ENCODE data around the gene TRMT1L. TPM values are rescaled to one million over a fixed set of nuclear protein-coding genes. Genes with fewer than 3 reads are reported as not detected.
"Not testable (repeated sequence)": the region's sequence is repeated elsewhere in the genome, so short reads cannot be mapped to it uniquely, and the experiment has no call there.

TRMT1L gene, protein sequence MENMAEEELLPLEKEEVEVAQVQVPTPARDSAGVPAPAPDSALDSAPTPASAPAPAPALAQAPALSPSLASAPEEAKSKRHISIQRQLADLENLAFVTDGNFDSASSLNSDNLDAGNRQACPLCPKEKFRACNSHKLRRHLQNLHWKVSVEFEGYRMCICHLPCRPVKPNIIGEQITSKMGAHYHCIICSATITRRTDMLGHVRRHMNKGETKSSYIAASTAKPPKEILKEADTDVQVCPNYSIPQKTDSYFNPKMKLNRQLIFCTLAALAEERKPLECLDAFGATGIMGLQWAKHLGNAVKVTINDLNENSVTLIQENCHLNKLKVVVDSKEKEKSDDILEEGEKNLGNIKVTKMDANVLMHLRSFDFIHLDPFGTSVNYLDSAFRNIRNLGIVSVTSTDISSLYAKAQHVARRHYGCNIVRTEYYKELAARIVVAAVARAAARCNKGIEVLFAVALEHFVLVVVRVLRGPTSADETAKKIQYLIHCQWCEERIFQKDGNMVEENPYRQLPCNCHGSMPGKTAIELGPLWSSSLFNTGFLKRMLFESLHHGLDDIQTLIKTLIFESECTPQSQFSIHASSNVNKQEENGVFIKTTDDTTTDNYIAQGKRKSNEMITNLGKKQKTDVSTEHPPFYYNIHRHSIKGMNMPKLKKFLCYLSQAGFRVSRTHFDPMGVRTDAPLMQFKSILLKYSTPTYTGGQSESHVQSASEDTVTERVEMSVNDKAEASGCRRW
- total RNA-seq (2014; rRNA removed) (6.9 and 11.3 TPM in 2 replicates), Bru-seq, nascent RNA (percentile 54 among the genes with signal in this experiment), BruChase-seq, experiment 1, labeled RNA remaining after a 6-hour chase (percentile 65 among the genes with signal in this experiment), BruChase-seq, experiment 2, labeled RNA remaining after a 2-hour chase (percentile 64 among the genes with signal in this experiment)
- long read RNA-seq, full-length matches to known transcripts = 17 of 21 reads
- long read RNA-seq, partial matches to known transcripts = 1 of 21 reads
- long read RNA-seq, other reads (novel, unspliced or antisense) = 3 of 21 reads

GRCh38 chr1:185156854-185157598 is at the start of gene TRMT1L, which contains the start of gene SWT1:
TRMT1L (minus strand) TSS chr1:185156953; CDS start chr1:185156712, 241 bp downstream.
SWT1 (plus strand) TSS chr1:185157167; CDS start chr1:185160842, 3,675 bp downstream.
- peak; percentile 95 for DNase-seq
- Histone ChIP-seq H3F3A (ENCODE audit: low read length, unreplicated experiment) (no peaks in the 10 kb centered on the region), H4K20me1 (ENCODE audit: low read length) (no peaks in the 10 kb centered on the region), H3K4me2 (ENCODE audit: low read length) (peak within 1 kb of the TSS; percentile 100), H3K4me3 (ENCODE audit: low read length) (peak within 1 kb of the TSS; percentile 96), H3K9me2 (replicated peaks; ENCODE audit: low read length) (no peaks in the 10 kb centered on the region), H3K9ac (ENCODE audit: low read length) (peak within 1 kb of the TSS; percentile 90), H3K9me3 (ENCODE audit: low read length) (no peaks in the 10 kb centered on the region), H3K79me2 (ENCODE audit: low read length) (peaks cover 27% of the 10 kb centered on the region), H3K27ac (ENCODE audit: low read length) (peak within 1 kb of the TSS; percentile 67), H3K4me1 (ENCODE audit: insufficient read depth, low read length) (peaks cover 23% of the 10 kb centered on the region), H3K27me3 (ENCODE audit: low read length) (no peaks in the 10 kb centered on the region), H3K36me3 (ENCODE audit: low read depth, low read length) (no peaks in the 10 kb centered on the region), H2AFZ (ENCODE audit: low read length) (peak within 1 kb of the TSS; percentile 100)
- ChIA-PET POLR2A (ENCODE audit: unreplicated experiment) (no interaction called here), CTCF (no interaction called here)
- intact Hi-C loops (cut with micrococcal nuclease) = loop anchor here (2.0 to 5.0 kb wide), 4 partner anchors 110 to 402 kb away; partner anchors contain the start of genes EDEM3 and RNF2
- TF ChIP-seq EZH2 (IDR thresholded peaks at IDR 0.05; ENCODE audit: low read length, unreplicated experiment) (no peak), EZH2phosphoT487 (IDR thresholded peaks at IDR 0.05; ENCODE audit: borderline replicate concordance, low read length) (no peak)
- TF ChIP-seq, protein P1, sequence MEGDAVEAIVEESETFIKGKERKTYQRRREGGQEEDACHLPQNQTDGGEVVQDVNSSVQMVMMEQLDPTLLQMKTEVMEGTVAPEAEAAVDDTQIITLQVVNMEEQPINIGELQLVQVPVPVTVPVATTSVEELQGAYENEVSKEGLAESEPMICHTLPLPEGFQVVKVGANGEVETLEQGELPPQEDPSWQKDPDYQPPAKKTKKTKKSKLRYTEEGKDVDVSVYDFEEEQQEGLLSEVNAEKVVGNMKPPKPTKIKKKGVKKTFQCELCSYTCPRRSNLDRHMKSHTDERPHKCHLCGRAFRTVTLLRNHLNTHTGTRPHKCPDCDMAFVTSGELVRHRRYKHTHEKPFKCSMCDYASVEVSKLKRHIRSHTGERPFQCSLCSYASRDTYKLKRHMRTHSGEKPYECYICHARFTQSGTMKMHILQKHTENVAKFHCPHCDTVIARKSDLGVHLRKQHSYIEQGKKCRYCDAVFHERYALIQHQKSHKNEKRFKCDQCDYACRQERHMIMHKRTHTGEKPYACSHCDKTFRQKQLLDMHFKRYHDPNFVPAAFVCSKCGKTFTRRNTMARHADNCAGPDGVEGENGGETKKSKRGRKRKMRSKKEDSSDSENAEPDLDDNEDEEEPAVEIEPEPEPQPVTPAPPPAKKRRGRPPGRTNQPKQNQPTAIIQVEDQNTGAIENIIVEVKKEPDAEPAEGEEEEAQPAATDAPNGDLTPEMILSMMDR (conservative IDR thresholded peaks at IDR 0.05; ENCODE audit: low read depth, low read length) = no peak
- BruUV-seq (replicated peaks) = no TSS peak
- peak; percentile 91 for ATAC-seq

GRCh38 chr1:185200889-185201288 is 44.1 kb upstream of the TRMT1L start:
- Histone ChIP-seq H3K79me2 (ENCODE audit: low read length) (no peaks in the 10 kb centered on the region), H3K36me3 (ENCODE audit: low read depth, low read length) (no peaks in the 10 kb centered on the region), H3K4me2 (ENCODE audit: low read length) (no peak overlapping the region), H4K20me1 (ENCODE audit: low read length) (no peaks in the 10 kb centered on the region), H2AFZ (ENCODE audit: low read length) (no peak overlapping the region), H3K27me3 (ENCODE audit: low read length) (no peaks in the 10 kb centered on the region), H3K4me3 (ENCODE audit: low read length) (no peak overlapping the region), H3K4me1 (ENCODE audit: insufficient read depth, low read length) (no peaks in the 10 kb centered on the region), H3K27ac (ENCODE audit: low read length) (no peak overlapping the region), H3K9me2 (replicated peaks; ENCODE audit: low read length) (no peaks in the 10 kb centered on the region), H3K9ac (ENCODE audit: low read length) (no peak overlapping the region), H3F3A (ENCODE audit: low read length, unreplicated experiment) (no peaks in the 10 kb centered on the region), H3K9me3 (ENCODE audit: low read length) (no peaks in the 10 kb centered on the region)
- CTCF ChIA-PET = no interaction called here
- ATAC-seq (no peak), DNase-seq (no peak)
- no TSS peak for BruUV-seq (replicated peaks)
- TF ChIP-seq EZH2 (IDR thresholded peaks at IDR 0.05; ENCODE audit: low read length, unreplicated experiment) = no peak
- no peak for TF ChIP-seq EZH2phosphoT487 (IDR thresholded peaks at IDR 0.05; ENCODE audit: borderline replicate concordance, low read length)
- TF ChIP-seq, protein P1 (conservative IDR thresholded peaks at IDR 0.05; ENCODE audit: low read depth, low read length) = no peak
- POLR2A ChIA-PET (ENCODE audit: unreplicated experiment) = no interaction called here
- intact Hi-C loops (cut with micrococcal nuclease) = no loop called here

DNA sequence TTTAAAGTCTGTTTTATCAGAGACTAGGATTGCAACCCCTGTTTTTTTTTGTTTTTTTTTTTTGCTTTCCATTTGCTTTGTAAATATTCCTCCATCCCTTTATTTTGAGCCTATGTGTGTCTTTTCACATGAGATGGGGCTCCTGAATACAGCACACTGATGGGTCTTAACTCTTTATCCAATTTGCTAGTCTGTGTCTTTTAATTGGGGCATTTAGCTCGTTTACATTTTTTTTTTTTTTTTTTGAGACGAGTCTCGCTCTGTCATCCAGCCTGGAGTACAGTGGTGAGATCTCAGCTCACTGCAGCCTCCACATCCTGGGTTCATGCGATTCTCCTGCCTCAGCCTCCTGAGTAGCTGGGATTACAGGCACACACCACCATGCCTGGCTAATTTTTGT is 42.0 kb upstream of the TRMT1L start:
- H3F3A ChIP-seq (ENCODE audit: low read length, unreplicated experiment); BruUV-seq (replicated peaks); CTCF ChIA-PET; H2AFZ ChIP-seq (ENCODE audit: low read length); intact Hi-C loops (cut with micrococcal nuclease); H3K4me3 ChIP-seq (ENCODE audit: low read length); DNase-seq; H3K4me2 ChIP-seq (ENCODE audit: low read length); H3K36me3 ChIP-seq (ENCODE audit: low read depth, low read length); ATAC-seq; H4K20me1 ChIP-seq (ENCODE audit: low read length); H3K27me3 ChIP-seq (ENCODE audit: low read length); H3K9me3 ChIP-seq (ENCODE audit: low read length); H3K9me2 ChIP-seq (replicated peaks; ENCODE audit: low read length); H3K27ac ChIP-seq (ENCODE audit: low read length); H3K79me2 ChIP-seq (ENCODE audit: low read length); H3K9ac ChIP-seq (ENCODE audit: low read length); H3K4me1 ChIP-seq (ENCODE audit: insufficient read depth, low read length): not testable (repeated sequence)
- POLR2A ChIA-PET (ENCODE audit: unreplicated experiment) = interaction anchor here (0.6 kb wide), 1 partner anchor 294 kb away, joined by 4 read pairs; no protein-coding TSS in a partner anchor
